ENCODE data around the gene IFI27.

DNA sequence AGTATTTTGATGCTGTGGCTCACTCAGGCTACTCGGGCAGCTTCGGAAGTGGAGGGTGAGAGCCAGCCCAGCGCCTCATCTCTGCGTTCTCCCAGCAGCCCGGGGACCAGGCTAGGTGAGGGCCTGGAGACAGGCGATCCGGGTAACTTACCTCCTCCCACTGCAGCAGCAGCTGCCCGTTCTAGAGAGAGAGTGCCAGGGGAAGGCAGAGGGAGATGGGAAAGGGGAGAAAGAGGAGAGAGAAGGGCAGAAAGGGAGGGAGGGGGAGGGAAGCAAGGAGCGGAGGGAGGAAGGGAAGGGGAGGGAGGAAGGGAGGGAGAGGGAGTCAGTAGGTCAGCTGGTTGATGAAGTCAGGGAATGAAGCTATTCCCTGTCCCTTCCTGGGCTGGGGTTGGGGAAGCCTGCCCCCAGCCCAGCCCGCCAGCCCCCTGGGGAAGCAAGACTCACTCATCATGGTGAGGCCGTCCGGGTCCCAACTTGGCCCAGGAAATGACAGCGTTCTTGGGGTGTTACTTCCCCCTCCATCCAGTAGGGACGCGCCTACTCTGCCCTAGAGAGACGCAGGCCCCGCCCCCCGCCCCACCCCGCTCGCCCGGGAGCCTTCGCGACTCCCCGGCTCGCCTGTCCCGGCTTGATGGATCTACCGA, 18.7 kb downstream of the IFI27 start, which contains the start of gene IFI27L2:
- TF ChIP-seq ZNF274 (IDR thresholded peaks at IDR 0.05; ENCODE audit: low read depth, low read length) (no peak), YY1 (IDR thresholded peaks at IDR 0.05; ENCODE audit: insufficient read depth, insufficient read length) (no peak), SUZ12 (IDR thresholded peaks at IDR 0.05; ENCODE audit: extremely low read depth, insufficient read depth, insufficient read length) (no peak)
